ENCODE data around the gene EIPR1.
"Not testable (repeated sequence)": the region's sequence is repeated elsewhere in the genome, so short reads cannot be mapped to it uniquely, and the experiment has no call there.

Gene EIPR1

GRCh38 chr2:3204031-3204821 lies 173.4 kb downstream of the EIPR1 start:
- DNase-seq, result no peak

GRCh38 chr2:3203497-3204019 lies 174.1 kb downstream of the EIPR1 start:
- DNase-seq, result no peak

GRCh38 chr2:3202926-3203325 lies 174.7 kb downstream of the EIPR1 start:
- DNase-seq, result no peak

GRCh38 chr2:3201281-3201680 lies 176.3 kb downstream of the EIPR1 start:
- DNase-seq, result no peak

GRCh38 chr2:3200420-3200939 lies 177.1 kb downstream of the EIPR1 start:
- no peak for DNase-seq

- DNase-seq, result no peak
Measured at GRCh38 chr2:3199627-3200345, 177.8 kb downstream of the EIPR1 start.

- not testable (repeated sequence) for DNase-seq
Measured at GRCh38 chr2:3198671-3199192, 178.9 kb downstream of the EIPR1 start.

GRCh38 chr2:3198119-3198518 lies 179.5 kb downstream of the EIPR1 start:
- DNase-seq, result no peak

- no peak for DNase-seq
Measured at GRCh38 chr2:3197308-3197707, 180.3 kb downstream of the EIPR1 start.

GRCh38 chr2:3196716-3197115 lies 180.9 kb downstream of the EIPR1 start:
- no peak for DNase-seq

- DNase-seq, result no peak
Measured at GRCh38 chr2:3195641-3196476, 181.8 kb downstream of the EIPR1 start.

GRCh38 chr2:3194828-3195227 lies 182.8 kb downstream of the EIPR1 start:
- DNase-seq, result no peak

- DNase-seq, result no peak
Measured at GRCh38 chr2:3193443-3194330, 183.9 kb downstream of the EIPR1 start.

- DNase-seq, result no peak
Measured at GRCh38 chr2:3192920-3193319, 184.7 kb downstream of the EIPR1 start.

GRCh38 chr2:3192281-3192818 lies 185.3 kb downstream of the EIPR1 start:
- DNase-seq, result no peak

GRCh38 chr2:3189961-3190360 lies 187.7 kb downstream of the EIPR1 start:
- DNase-seq, result no peak

GRCh38 chr2:3189076-3189591 lies 188.5 kb downstream of the EIPR1 start:
- DNase-seq, result no peak

- no peak for DNase-seq
Measured at GRCh38 chr2:3188405-3188946, 189.1 kb downstream of the EIPR1 start.

- no peak for DNase-seq
Measured at GRCh38 chr2:3187467-3187866, 190.2 kb downstream of the EIPR1 start.

GRCh38 chr2:3186766-3187165 lies 190.9 kb downstream of the EIPR1 start:
- DNase-seq, result no peak

- no peak for DNase-seq
Measured at GRCh38 chr2:3185910-3186309, 191.7 kb downstream of the EIPR1 start.
